Activated T-helper 2 cell treated with anti-CD3 and anti-CD28 coated beads, Interferon-gamma antibody, Interleukin-2, Interleukin-4, amounts not matched to agents 10 μg/mL and 5 μg/mL and 100 μg/mL, durations not matched to agents 14 hours and 24 hours and 36 hours (primary cell): ENCODE data around the gene DNAH2. TPM values are rescaled to one million over a fixed set of nuclear protein-coding genes. Genes with fewer than 3 reads are reported as not detected.

Experiments used
- DNase-seq: peaks from one replicate; pipeline ENCODE4 v3.0.0; 2021; ENCODE audit warnings: low spot score
- H3K27ac Mint-ChIP-seq: one replicate; pipeline ENCODE4 v1.8.0; 2021; ENCODE audit warnings: mixed read lengths
- H3K27me3 Mint-ChIP-seq: one replicate; pipeline ENCODE4 v1.8.0; 2021; ENCODE audit warnings: low read depth, mixed read lengths
- H3K36me3 Mint-ChIP-seq: one replicate; pipeline ENCODE4 v1.8.0; 2021; ENCODE audit warnings: low read depth, mixed read lengths
- H3K4me1 Mint-ChIP-seq: one replicate; pipeline ENCODE4 v1.8.0; 2021; ENCODE audit warnings: low read depth, mixed read lengths
- H3K4me3 Mint-ChIP-seq: one replicate; pipeline ENCODE4 v1.8.0; 2021; ENCODE audit warnings: low read depth, mild to moderate bottlenecking, moderate library complexity, mixed read lengths
- H3K9me3 Mint-ChIP-seq: one replicate; pipeline ENCODE4 v1.8.0; 2021; ENCODE audit warnings: mixed read lengths
- intact Hi-C: fragments of 100-400 bp; cut with micrococcal nuclease; formaldehyde crosslinking; loops from one replicate; pipeline ENCODE4 v1.15.1; 2023
- total RNA-seq: library from RNA; stranded (reverse); gene quantifications from 2 replicates; pipeline ENCODE4 v1.2.3, GENCODE V29; 2022

The DNAH2 gene
- not detected in 2 replicates for total RNA-seq

DNA sequence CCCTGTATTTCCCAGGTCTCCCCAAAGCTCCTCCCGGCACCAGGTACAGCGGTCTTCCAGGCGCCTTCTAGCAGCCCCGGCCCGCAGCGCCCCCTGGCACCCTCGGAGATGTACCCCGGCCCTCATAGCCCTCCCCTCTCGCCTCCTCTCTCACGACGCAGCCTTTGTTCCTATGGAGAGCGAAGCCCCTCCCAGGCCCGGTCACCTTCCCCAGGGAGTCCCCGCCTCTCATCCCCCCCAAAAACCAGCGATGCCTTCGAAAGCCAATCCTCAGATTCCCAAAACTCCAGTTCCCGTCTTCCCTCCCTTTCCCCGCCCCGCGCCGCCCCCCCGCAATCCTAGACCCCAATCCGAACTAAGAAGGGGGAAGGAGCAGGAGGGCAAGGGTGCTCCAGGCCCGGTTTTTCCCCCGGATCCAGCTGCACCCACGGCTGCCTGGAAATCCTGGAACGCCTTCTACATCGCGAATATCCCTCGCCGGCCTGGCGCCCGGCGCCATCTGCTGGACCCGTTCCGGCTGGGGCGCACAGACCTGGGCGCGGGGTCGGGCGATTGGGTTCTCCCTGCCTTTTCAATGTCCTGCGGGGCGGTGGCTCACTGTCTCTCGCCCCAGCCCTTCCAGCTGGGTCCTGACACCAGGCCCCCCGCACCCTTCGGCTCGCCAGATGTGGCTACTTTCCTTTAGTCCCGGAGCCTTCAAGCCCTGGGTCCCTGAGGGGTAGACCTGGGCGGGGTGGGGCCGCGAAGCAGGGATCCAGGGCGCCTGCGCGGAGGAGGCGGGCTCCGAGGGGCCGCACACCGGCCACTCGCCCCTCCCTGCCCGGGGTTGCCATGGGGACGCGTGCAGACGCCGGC, at the start of gene DNAH2:
Gene DNAH2 (plus strand): TSS at position 844 of the 855 bp plus-strand sequence. CDS start 1,991 bp downstream, outside the sequence.
- peaks cover 14% of the 10 kb centered on the region for H3K4me1 Mint-ChIP-seq
- peaks cover 75% of the 10 kb centered on the region for H3K27me3 Mint-ChIP-seq
- no peaks in the 10 kb centered on the region for H3K36me3 Mint-ChIP-seq
- intact Hi-C loops: no loop called here
- no peak within 1 kb of the TSS for H3K27ac Mint-ChIP-seq
- no peaks in the 10 kb centered on the region for H3K9me3 Mint-ChIP-seq
- peak; percentile 28 for DNase-seq
- peak within 1 kb of the TSS; percentile 77 for H3K4me3 Mint-ChIP-seq

DNA sequence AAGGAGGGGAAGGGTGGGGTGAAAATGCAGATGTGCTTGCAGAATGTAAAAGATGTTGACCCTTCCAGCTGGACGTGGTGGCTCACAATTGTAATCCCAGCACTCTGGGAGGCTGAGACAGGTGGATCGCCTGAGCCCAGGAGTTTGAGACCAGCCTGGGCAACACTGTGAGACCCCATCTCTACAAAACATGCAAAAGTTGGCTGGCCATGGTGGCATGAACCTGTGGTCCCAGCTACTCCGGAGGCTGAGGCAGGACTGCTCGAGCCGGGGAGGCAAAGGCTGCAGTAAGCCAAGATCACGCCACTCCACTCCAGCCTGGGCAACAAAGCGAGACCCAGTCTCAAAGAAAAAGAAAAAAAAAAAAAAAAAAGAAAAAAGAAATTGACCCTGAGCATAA, 49.1 kb upstream of the DNAH2 start:
- H3K27me3 Mint-ChIP-seq: no peaks in the 10 kb centered on the region
- peaks cover 51% of the 10 kb centered on the region for H3K36me3 Mint-ChIP-seq
- no peak overlapping the region for H3K27ac Mint-ChIP-seq
- no peak for DNase-seq
- no peak overlapping the region for H3K4me3 Mint-ChIP-seq
- peaks cover 5% of the 10 kb centered on the region for H3K9me3 Mint-ChIP-seq
- no peaks in the 10 kb centered on the region for H3K4me1 Mint-ChIP-seq
- intact Hi-C loops: no loop called here

DNA sequence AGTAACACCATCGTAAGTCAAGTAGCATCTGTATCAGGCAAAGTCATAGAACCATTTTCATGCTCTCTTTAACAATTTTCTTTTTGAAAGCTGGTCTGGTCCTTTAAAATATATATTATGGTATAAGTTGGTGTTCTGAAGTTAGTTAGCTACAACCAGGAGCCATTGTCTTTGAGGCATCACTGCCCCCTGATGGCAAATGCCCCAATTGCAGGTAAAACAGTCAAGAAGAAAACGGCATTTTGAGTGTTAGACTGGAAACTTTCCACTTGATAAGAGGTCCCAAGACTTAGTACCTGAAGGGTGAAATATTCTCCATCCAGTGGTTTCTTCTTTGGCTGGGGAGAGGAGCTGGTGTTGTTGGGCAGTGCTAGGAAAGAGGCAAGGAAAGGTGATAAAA, 44.3 kb upstream of the DNAH2 start:
- intact Hi-C loops: no loop called here
- Mint-ChIP-seq H3K36me3 (peaks cover 72% of the 10 kb centered on the region), H3K4me1 (peaks cover 1% of the 10 kb centered on the region), H3K4me3 (no peak overlapping the region), H3K27me3 (no peaks in the 10 kb centered on the region), H3K27ac (no peak overlapping the region), H3K9me3 (peaks cover 14% of the 10 kb centered on the region)
- DNase-seq: no peak

GRCh38 chr17:7674934-7675333, 42.6 kb upstream of the DNAH2 start:
- Mint-ChIP-seq H3K36me3 (peaks cover 61% of the 10 kb centered on the region), H3K27ac (no peak overlapping the region), H3K9me3 (peaks cover 14% of the 10 kb centered on the region), H3K27me3 (no peaks in the 10 kb centered on the region), H3K4me3 (no peak overlapping the region), H3K4me1 (peaks cover 1% of the 10 kb centered on the region)
- intact Hi-C loops: no loop called here
- DNase-seq: no peak

- no peak for DNase-seq
- Mint-ChIP-seq H3K4me1 (peaks cover 1% of the 10 kb centered on the region), H3K36me3 (peaks cover 52% of the 10 kb centered on the region), H3K27me3 (no peaks in the 10 kb centered on the region), H3K4me3 (no peak overlapping the region), H3K9me3 (peaks cover 14% of the 10 kb centered on the region), H3K27ac (no peak overlapping the region)
- intact Hi-C loops: no loop called here
Observed at GRCh38 chr17:7676533-7676932, 41.0 kb upstream of the DNAH2 start.

GRCh38 chr17:7677388-7678067, 40.0 kb upstream of the DNAH2 start:
- Mint-ChIP-seq H3K4me1 (peaks cover 1% of the 10 kb centered on the region), H3K27me3 (no peaks in the 10 kb centered on the region), H3K27ac (peak overlapping the region; percentile 28), H3K36me3 (peaks cover 49% of the 10 kb centered on the region), H3K9me3 (peaks cover 14% of the 10 kb centered on the region), H3K4me3 (no peak overlapping the region)
- intact Hi-C loops: no loop called here
- DNase-seq: no peak

- H3K4me3 Mint-ChIP-seq: peak overlapping the region; percentile 94
- H3K4me1 Mint-ChIP-seq: peaks cover 29% of the 10 kb centered on the region
- H3K27ac Mint-ChIP-seq: peak overlapping the region; percentile 97
- H3K9me3 Mint-ChIP-seq: no peaks in the 10 kb centered on the region
- peaks cover 34% of the 10 kb centered on the region for H3K36me3 Mint-ChIP-seq
- H3K27me3 Mint-ChIP-seq: no peaks in the 10 kb centered on the region
- intact Hi-C loops: loop anchor here (5.0 to 10.0 kb wide), 4 partner anchors 157 to 540 kb away; partner anchors contain the start of genes KCTD11, POLR2A and SLC35G6
- DNase-seq: no peak
Observed at GRCh38 chr17:7684851-7685532, 32.6 kb upstream of the DNAH2 start.

- peak; percentile 88 for DNase-seq
- Mint-ChIP-seq H3K27me3 (no peaks in the 10 kb centered on the region), H3K27ac (peak overlapping the region; percentile 97), H3K36me3 (peaks cover 39% of the 10 kb centered on the region), H3K9me3 (no peaks in the 10 kb centered on the region), H3K4me3 (peak overlapping the region; percentile 94), H3K4me1 (peaks cover 32% of the 10 kb centered on the region)
- intact Hi-C loops: loop anchor here (1.0 to 10.0 kb wide), 8 partner anchors 70 to 539 kb away; partner anchors contain the start of genes EIF5A, HES7, KCTD11 and POLR2A
Observed at GRCh38 chr17:7685533-7686221, 31.9 kb upstream of the DNAH2 start.

DNA sequence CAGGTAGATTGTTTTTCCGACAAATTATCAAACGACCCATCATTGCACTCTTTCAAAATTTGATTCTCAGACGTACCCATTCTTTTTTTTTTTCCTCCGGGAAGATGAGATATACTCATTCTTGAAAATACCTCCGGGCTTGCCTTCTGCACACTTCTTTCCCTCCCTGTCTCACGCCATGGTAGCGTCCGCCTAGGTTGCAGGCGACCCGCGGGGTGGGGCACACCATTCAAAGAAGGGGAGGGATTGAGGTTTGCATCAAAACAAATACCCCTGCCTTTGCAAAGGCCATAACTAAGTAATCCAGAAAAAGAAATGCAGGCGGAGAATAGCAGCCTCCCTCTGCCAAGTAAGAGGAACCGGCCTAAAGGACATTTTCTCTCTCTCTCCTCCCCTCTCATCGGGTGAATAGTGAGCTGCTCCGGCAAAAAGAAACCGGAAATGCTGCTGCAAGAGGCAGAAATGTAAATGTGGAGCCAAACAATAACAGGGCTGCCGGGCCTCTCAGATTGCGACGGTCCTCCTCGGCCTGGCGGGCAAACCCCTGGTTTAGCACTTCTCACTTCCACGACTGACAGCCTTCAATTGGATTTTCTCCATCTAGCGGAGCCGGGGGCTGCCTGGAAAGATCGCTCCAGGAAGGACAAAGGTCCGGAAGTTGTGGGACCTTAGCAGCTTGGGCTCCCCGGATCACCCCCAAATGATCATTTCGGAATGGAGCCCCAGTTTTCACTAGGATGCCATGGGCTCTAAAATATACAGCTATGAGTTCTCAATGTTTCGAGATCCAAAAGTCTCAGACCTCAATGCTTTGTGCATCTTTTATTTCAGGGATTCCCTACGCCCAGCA, 31.1 kb upstream of the DNAH2 start:
- H3K4me1 Mint-ChIP-seq: peaks cover 34% of the 10 kb centered on the region
- no peaks in the 10 kb centered on the region for H3K9me3 Mint-ChIP-seq
- peak overlapping the region; percentile 94 for H3K4me3 Mint-ChIP-seq
- H3K27me3 Mint-ChIP-seq: no peaks in the 10 kb centered on the region
- intact Hi-C loops: loop anchor here (1.0 to 10.0 kb wide), 9 partner anchors 71 to 538 kb away; partner anchors contain the start of genes EIF5A, HES7, KCTD11 and POLR2A
- DNase-seq: peak; percentile 79
- peak overlapping the region; percentile 97 for H3K27ac Mint-ChIP-seq
- H3K36me3 Mint-ChIP-seq: peaks cover 42% of the 10 kb centered on the region

GRCh38 chr17:7687072-7687907, 30.3 kb upstream of the DNAH2 start, which contains the start of gene TP53:
TSS of gene TP53 (minus strand) at chr17:7687490. CDS start at chr17:7676594, 10,896 bp downstream.
- no peaks in the 10 kb centered on the region for H3K27me3 Mint-ChIP-seq
- H3K9me3 Mint-ChIP-seq: no peaks in the 10 kb centered on the region
- H3K4me1 Mint-ChIP-seq: peaks cover 34% of the 10 kb centered on the region
- H3K4me3 Mint-ChIP-seq: peak within 1 kb of the TSS; percentile 94
- peak within 1 kb of the TSS; percentile 97 for H3K27ac Mint-ChIP-seq
- H3K36me3 Mint-ChIP-seq: peaks cover 42% of the 10 kb centered on the region
- intact Hi-C loops: loop anchor here (1.0 to 10.0 kb wide), 8 partner anchors 114 to 538 kb away; partner anchors contain the start of genes EIF5A, HES7, KCTD11 and POLR2A
- DNase-seq: peak; percentile 88
